GM23248 (cell line): ENCODE measurements around the gene CCL20.

Source experiments
- EZH2 ChIP-seq: fragments of 200-600 bp; sonication (generic); IDR thresholded peaks from 2 replicates; pipeline ENCODE4 v1.6.1; 2018; ENCODE audit warnings: antibody characterized with exemption, mild to moderate bottlenecking; ENCODE audit not compliant: insufficient read depth, poor library complexity, severe bottlenecking
- EZH2phosphoT487 ChIP-seq: fragments of 200-600 bp; sonication (generic); IDR thresholded peaks from 2 replicates; pipeline ENCODE4 v1.6.1; 2018; ENCODE audit warnings: antibody characterized with exemption, moderate library complexity, mild to moderate bottlenecking, low read depth; ENCODE audit not compliant: insufficient read depth

- TF ChIP-seq EZH2 (no peak), EZH2phosphoT487 (no peak)
Observed at GRCh38 chr2:227781841-227782240, 31.8 kb upstream of the CCL20 start.
